HTR-8/SVneo (cell line): ENCODE measurements around the gene CAPN12.

ENCODE experiments used
- DNase-seq: peaks from one replicate; pipeline ENCODE4 v3.0.0; 2011; ENCODE audit warnings: low spot score, mixed read lengths; ENCODE audit not compliant: insufficient read length
- FAIRE-seq: peaks from 2 replicates; lab custom pipeline; 2011; peaks lifted over from hg19 to GRCh38; lab: Jason Lieb, UNC

The CAPN12 gene

GRCh38 chr19:38713865-38714264, 30.4 kb downstream of the CAPN12 start:
- no peak for DNase-seq
- FAIRE-seq, result no peak

GRCh38 chr19:38713227-38713649, 31.0 kb downstream of the CAPN12 start:
- FAIRE-seq, result no peak
- DNase-seq, result no peak

- DNase-seq, result no peak
- FAIRE-seq, result no peak
Measured at GRCh38 chr19:38712161-38712748, 32.0 kb downstream of the CAPN12 start.

- DNase-seq, result no peak
Measured at GRCh38 chr19:38711726-38712153, 32.5 kb downstream of the CAPN12 start.

GRCh38 chr19:38710928-38711725, 33.1 kb downstream of the CAPN12 start:
- FAIRE-seq (no peak), DNase-seq (no peak)

More at GRCh38 chr19:38711726-38712153, 32.5 kb downstream of the CAPN12 start:
- no peak for FAIRE-seq

- FAIRE-seq (no peak), DNase-seq (no peak)
Measured at GRCh38 chr19:38710416-38710702, 33.9 kb downstream of the CAPN12 start.

GRCh38 chr19:38709671-38710415, 34.4 kb downstream of the CAPN12 start:
- DNase-seq (no peak), FAIRE-seq (no peak)

- DNase-seq (no peak), FAIRE-seq (no peak)
Measured at GRCh38 chr19:38709119-38709518, 35.2 kb downstream of the CAPN12 start.

- DNase-seq, result no peak
- FAIRE-seq, result no peak
Measured at GRCh38 chr19:38708413-38709024, 35.8 kb downstream of the CAPN12 start.

- DNase-seq (no peak), FAIRE-seq (no peak)
Measured at GRCh38 chr19:38707512-38708114, 36.7 kb downstream of the CAPN12 start.

GRCh38 chr19:38706792-38707511, 37.3 kb downstream of the CAPN12 start:
- DNase-seq (no peak), FAIRE-seq (peak; percentile 38)

GRCh38 chr19:38705197-38706019, 38.9 kb downstream of the CAPN12 start:
- FAIRE-seq (no peak), DNase-seq (no peak)

- DNase-seq, result no peak
- FAIRE-seq, result no peak
Measured at GRCh38 chr19:38704488-38705026, 39.7 kb downstream of the CAPN12 start.

GRCh38 chr19:38703509-38703908, 40.8 kb downstream of the CAPN12 start:
- no peak for DNase-seq
- no peak for FAIRE-seq

- DNase-seq (no peak), FAIRE-seq (no peak)
Measured at GRCh38 chr19:38702278-38702677, 42.0 kb downstream of the CAPN12 start.

GRCh38 chr19:38701455-38702063, 42.7 kb downstream of the CAPN12 start:
- DNase-seq (no peak), FAIRE-seq (no peak)

GRCh38 chr19:38700902-38701454, 43.3 kb downstream of the CAPN12 start:
- DNase-seq (no peak), FAIRE-seq (no peak)

- no peak for FAIRE-seq
- DNase-seq, result no peak
Measured at GRCh38 chr19:38700350-38700901, 43.8 kb downstream of the CAPN12 start.
